GM12801 (cell line): ENCODE measurements around the gene CCT6A.

Source experiments
- CTCF ChIP-seq: IDR thresholded peaks from one replicate; pipeline ENCODE4 v1.5.1; 2011; ENCODE audit warnings: control low read depth; ENCODE audit not compliant: insufficient read length; ENCODE audit errors: extremely low read depth

Gene CCT6A

GRCh38 chr7:56110611-56111010, 59.0 kb downstream of the CCT6A start:
- no peak for TF ChIP-seq CTCF
